Measurements from ENCODE around the gene ARHGEF4. TPM values are rescaled to one million over a fixed set of nuclear protein-coding genes. Genes with fewer than 3 reads are reported as not detected.
"Not testable (repeated sequence)": the region's sequence is repeated elsewhere in the genome, so short reads cannot be mapped to it uniquely, and the experiment has no call there.

The ARHGEF4 gene
- total RNA-seq, 1 donor from 2014 or later: 0.07 TPM

GRCh38 chr2:130883496-130883895 is 46.8 kb downstream of the ARHGEF4 start:
- no peak for DNase-seq
- Mint-ChIP-seq H3K27me3 (peaks cover 4% of the 10 kb centered on the region), H3K4me3 (no peak overlapping the region), H3K4me1 (no peaks in the 10 kb centered on the region), H3K9me3 (no peaks in the 10 kb centered on the region), H3K27ac (no peak overlapping the region), H3K36me3 (ENCODE audit: low read depth) (no peaks in the 10 kb centered on the region)
- intact Hi-C loops (cut with micrococcal nuclease): no loop called here

DNA sequence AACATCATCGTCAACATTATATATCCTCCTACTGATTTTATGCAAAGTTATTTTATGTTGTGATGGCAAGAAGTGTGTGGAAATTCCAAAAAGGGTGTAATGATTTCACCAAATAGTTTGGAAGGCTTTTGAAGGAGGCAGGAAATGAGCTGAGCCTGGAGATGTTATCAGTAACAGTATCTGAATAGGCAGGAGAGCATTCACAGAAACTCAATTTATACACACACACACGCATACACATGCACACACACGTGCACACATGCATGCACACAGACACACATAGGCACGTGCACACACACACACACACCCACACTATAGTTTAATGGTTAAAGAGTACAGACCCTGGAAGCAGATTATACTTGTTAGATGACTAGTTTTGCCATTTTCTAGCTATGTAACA is 47.3 kb downstream of the ARHGEF4 start:
- H3K4me3 Mint-ChIP-seq: no peak overlapping the region
- H3K4me1 Mint-ChIP-seq: no peaks in the 10 kb centered on the region
- no peak for DNase-seq
- H3K36me3 Mint-ChIP-seq (ENCODE audit: low read depth): no peaks in the 10 kb centered on the region
- no peaks in the 10 kb centered on the region for H3K9me3 Mint-ChIP-seq
- H3K27me3 Mint-ChIP-seq: peaks cover 5% of the 10 kb centered on the region
- intact Hi-C loops (cut with micrococcal nuclease): no loop called here
- H3K27ac Mint-ChIP-seq: no peak overlapping the region

GRCh38 chr2:130884503-130884902 is 47.8 kb downstream of the ARHGEF4 start:
- no peaks in the 10 kb centered on the region for H3K36me3 Mint-ChIP-seq (ENCODE audit: low read depth)
- no peak overlapping the region for H3K27ac Mint-ChIP-seq
- H3K9me3 Mint-ChIP-seq: no peaks in the 10 kb centered on the region
- H3K4me1 Mint-ChIP-seq: no peaks in the 10 kb centered on the region
- H3K27me3 Mint-ChIP-seq: peaks cover 7% of the 10 kb centered on the region
- H3K4me3 Mint-ChIP-seq: no peak overlapping the region
- no peak for DNase-seq
- intact Hi-C loops (cut with micrococcal nuclease): no loop called here

GRCh38 chr2:130887643-130888042 is 50.9 kb downstream of the ARHGEF4 start:
- H3K36me3 Mint-ChIP-seq (ENCODE audit: low read depth): no peaks in the 10 kb centered on the region
- no peaks in the 10 kb centered on the region for H3K9me3 Mint-ChIP-seq
- peaks cover 7% of the 10 kb centered on the region for H3K27me3 Mint-ChIP-seq
- no peak for DNase-seq
- H3K4me3 Mint-ChIP-seq: no peak overlapping the region
- H3K27ac Mint-ChIP-seq: no peak overlapping the region
- no peaks in the 10 kb centered on the region for H3K4me1 Mint-ChIP-seq
- intact Hi-C loops (cut with micrococcal nuclease): no loop called here

GRCh38 chr2:130890941-130891669 is 54.4 kb downstream of the ARHGEF4 start:
- no peaks in the 10 kb centered on the region for H3K36me3 Mint-ChIP-seq (ENCODE audit: low read depth)
- no peak overlapping the region for H3K27ac Mint-ChIP-seq
- H3K4me3 Mint-ChIP-seq: no peak overlapping the region
- peaks cover 12% of the 10 kb centered on the region for H3K27me3 Mint-ChIP-seq
- H3K9me3 Mint-ChIP-seq: no peaks in the 10 kb centered on the region
- no peaks in the 10 kb centered on the region for H3K4me1 Mint-ChIP-seq
- intact Hi-C loops (cut with micrococcal nuclease): no loop called here
- no peak for DNase-seq

GRCh38 chr2:130891966-130892365 is 55.3 kb downstream of the ARHGEF4 start:
- no peaks in the 10 kb centered on the region for H3K36me3 Mint-ChIP-seq (ENCODE audit: low read depth)
- H3K27ac Mint-ChIP-seq: no peak overlapping the region
- H3K27me3 Mint-ChIP-seq: peaks cover 12% of the 10 kb centered on the region
- no peak for DNase-seq
- intact Hi-C loops (cut with micrococcal nuclease): no loop called here
- H3K9me3 Mint-ChIP-seq: no peaks in the 10 kb centered on the region
- H3K4me1 Mint-ChIP-seq: no peaks in the 10 kb centered on the region
- no peak overlapping the region for H3K4me3 Mint-ChIP-seq

- intact Hi-C loops (cut with micrococcal nuclease): no loop called here
- Mint-ChIP-seq H3K4me1 (no peaks in the 10 kb centered on the region), H3K27me3 (peaks cover 10% of the 10 kb centered on the region), H3K9me3 (no peaks in the 10 kb centered on the region), H3K4me3 (no peak overlapping the region), H3K27ac (no peak overlapping the region), H3K36me3 (ENCODE audit: low read depth) (no peaks in the 10 kb centered on the region)
- DNase-seq: no peak
These were observed 56.4 kb downstream of the ARHGEF4 start for GRCh38 chr2:130892793-130893785.

DNA sequence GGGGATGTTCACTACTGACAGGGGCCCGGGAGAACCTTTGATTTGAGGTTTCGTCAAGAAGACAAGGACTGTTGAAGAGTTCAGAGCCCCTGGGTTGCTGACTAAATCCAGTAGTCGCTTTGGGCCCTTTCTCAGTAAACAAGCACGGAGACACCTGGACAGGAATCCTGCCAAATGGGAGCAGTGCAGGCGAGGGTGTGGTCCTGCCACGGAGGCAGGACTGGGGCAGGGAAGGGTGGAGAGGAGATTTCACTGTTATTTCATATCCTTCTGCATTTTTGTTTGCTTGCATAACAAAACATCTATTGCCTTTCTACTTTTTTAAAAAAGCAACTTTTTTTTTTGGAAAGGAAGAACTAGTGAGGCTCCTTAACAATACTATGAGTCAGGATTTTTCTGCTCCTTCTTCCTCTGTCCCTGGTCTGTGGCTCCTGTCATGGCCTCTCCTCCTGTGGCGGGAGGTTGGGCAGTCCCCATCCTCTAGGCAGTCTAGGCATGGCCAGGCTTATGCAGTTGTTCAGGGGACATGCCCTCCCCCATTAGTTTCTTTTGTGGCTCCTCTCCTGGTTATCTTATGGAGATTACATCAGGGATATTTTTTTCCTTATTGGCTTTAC is 57.7 kb downstream of the ARHGEF4 start:
- Mint-ChIP-seq H3K27ac (no peak overlapping the region), H3K9me3 (no peaks in the 10 kb centered on the region), H3K4me3 (no peak overlapping the region), H3K4me1 (no peaks in the 10 kb centered on the region), H3K27me3 (peaks cover 8% of the 10 kb centered on the region), H3K36me3 (ENCODE audit: low read depth) (no peaks in the 10 kb centered on the region)
- DNase-seq: no peak
- intact Hi-C loops (cut with micrococcal nuclease): no loop called here

DNA sequence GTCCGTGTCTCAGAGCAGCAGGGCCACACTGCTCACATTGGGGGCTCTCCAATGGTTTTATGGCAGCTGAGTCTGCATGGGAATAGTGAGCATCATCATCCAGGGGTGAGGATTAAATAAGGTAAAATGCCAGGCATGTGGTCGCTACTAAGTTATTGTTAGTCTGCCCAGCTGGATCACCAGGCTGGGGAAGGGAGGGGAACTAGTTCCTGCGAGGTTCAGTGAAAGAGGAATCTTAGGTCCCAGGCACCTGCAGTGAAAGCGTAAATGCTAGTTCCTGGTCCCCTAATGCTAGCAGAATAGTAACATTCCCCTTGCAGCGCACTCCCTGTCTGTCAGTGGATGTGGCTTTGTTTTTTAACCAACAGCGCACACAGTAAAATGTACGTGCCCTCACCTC is 60.1 kb downstream of the ARHGEF4 start:
- intact Hi-C loops (cut with micrococcal nuclease): no loop called here
- DNase-seq: no peak
- Mint-ChIP-seq H3K4me3 (no peak overlapping the region), H3K27ac (no peak overlapping the region), H3K4me1 (no peaks in the 10 kb centered on the region), H3K9me3 (no peaks in the 10 kb centered on the region), H3K27me3 (peaks cover 11% of the 10 kb centered on the region), H3K36me3 (ENCODE audit: low read depth) (no peaks in the 10 kb centered on the region)

DNA sequence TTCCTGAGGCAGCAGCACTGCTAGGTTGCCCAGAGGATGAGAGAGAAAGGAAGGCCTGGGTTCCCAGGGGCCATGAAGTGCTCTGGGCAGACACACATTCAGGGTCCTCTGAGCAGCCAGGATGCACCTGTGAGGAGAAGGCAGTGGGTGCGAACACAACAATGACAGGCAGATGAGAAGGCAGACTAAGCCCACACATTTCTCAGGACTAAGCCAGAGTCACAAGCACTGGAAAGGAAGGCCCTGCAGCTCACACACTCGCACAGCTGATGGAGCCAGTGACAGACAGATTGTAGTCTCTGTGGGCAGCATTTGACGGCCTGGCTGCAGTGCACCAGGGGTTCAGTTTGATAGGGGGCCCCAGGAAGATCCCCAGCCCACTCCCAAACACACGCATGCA is 61.8 kb downstream of the ARHGEF4 start:
- DNase-seq: no peak
- H3K36me3 Mint-ChIP-seq (ENCODE audit: low read depth): no peaks in the 10 kb centered on the region
- no peaks in the 10 kb centered on the region for H3K9me3 Mint-ChIP-seq
- H3K27me3 Mint-ChIP-seq: peaks cover 8% of the 10 kb centered on the region
- no peak overlapping the region for H3K27ac Mint-ChIP-seq
- intact Hi-C loops (cut with micrococcal nuclease): no loop called here
- H3K4me3 Mint-ChIP-seq: no peak overlapping the region
- no peaks in the 10 kb centered on the region for H3K4me1 Mint-ChIP-seq

DNA sequence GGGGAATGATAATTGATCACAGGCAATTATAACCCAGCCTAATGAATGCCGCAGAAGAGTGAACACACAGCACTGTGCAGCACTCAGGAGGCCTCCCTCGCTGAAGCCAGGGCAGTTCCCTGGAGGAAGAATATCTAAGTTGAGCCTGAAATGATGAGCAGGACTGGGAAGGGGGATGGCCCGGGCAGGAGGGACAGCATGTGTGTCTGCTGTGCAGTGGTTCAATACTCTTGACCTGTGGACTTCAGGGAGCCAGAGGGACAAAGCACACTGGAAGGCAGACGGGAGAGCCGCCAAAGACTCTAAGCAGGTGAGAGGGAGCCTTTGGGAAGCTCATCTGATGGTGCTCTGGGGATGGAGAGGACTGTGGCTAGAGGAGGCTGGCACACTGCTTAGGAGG is 62.6 kb downstream of the ARHGEF4 start:
- intact Hi-C loops (cut with micrococcal nuclease): no loop called here
- Mint-ChIP-seq H3K27me3 (peaks cover 8% of the 10 kb centered on the region), H3K4me1 (no peaks in the 10 kb centered on the region), H3K4me3 (no peak overlapping the region), H3K9me3 (no peaks in the 10 kb centered on the region), H3K36me3 (ENCODE audit: low read depth) (no peaks in the 10 kb centered on the region), H3K27ac (no peak overlapping the region)
- DNase-seq: no peak

DNA sequence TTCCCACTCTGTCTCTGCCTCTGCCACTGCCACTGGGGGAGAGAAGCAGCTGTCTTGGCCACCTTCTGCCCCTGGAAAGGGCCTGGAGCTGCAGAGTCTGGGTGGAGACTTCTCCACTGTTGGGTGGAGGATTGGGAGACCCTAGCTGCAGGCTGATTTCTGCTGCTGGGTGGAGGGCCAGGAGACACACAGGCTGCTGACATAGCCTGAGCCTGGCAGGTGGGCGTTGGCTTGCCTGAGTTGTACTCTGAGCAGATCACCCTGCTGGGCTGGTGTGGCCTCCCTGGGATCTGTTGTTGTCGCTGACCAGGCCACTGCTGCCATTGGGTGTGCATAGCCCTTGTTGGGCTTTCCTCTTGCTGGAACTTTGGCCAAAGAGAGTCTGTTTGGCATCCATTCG is 64.3 kb downstream of the ARHGEF4 start:
- Mint-ChIP-seq H3K27me3 (peaks cover 5% of the 10 kb centered on the region), H3K27ac (no peak overlapping the region), H3K4me3 (no peak overlapping the region), H3K4me1 (no peaks in the 10 kb centered on the region), H3K36me3 (ENCODE audit: low read depth) (no peaks in the 10 kb centered on the region), H3K9me3 (no peaks in the 10 kb centered on the region)
- no peak for DNase-seq
- intact Hi-C loops (cut with micrococcal nuclease): no loop called here

DNA sequence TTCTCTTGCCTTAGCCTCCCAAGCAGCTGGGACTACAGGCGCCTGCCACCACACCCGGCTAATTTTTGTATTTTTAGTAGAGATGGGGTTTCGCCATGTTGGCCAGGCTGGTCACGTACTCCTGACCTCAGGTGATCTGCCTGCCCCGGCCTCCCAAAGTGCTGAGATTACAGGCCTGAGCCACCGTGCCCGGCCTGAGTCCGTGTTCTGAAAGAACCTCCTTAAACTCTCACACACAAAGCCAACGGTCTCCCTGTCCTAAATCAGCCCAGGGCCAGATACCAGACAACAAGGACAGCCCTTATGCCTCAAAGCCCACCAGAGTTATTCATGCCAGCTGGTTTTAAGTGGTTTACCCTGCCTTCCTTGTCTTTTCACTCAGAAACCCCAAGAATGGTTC is 64.9 kb downstream of the ARHGEF4 start:
- H3K27me3 Mint-ChIP-seq; DNase-seq; H3K4me1 Mint-ChIP-seq; H3K27ac Mint-ChIP-seq; H3K36me3 Mint-ChIP-seq (ENCODE audit: low read depth); intact Hi-C loops (cut with micrococcal nuclease); H3K9me3 Mint-ChIP-seq; H3K4me3 Mint-ChIP-seq: not testable (repeated sequence)

GRCh38 chr2:130908832-130909231 is 72.1 kb downstream of the ARHGEF4 start:
- no peak overlapping the region for H3K27ac Mint-ChIP-seq
- no peak for DNase-seq
- H3K4me3 Mint-ChIP-seq: no peak overlapping the region
- no peaks in the 10 kb centered on the region for H3K36me3 Mint-ChIP-seq (ENCODE audit: low read depth)
- H3K27me3 Mint-ChIP-seq: peaks cover 2% of the 10 kb centered on the region
- intact Hi-C loops (cut with micrococcal nuclease): no loop called here
- H3K9me3 Mint-ChIP-seq: peaks cover 5% of the 10 kb centered on the region
- no peaks in the 10 kb centered on the region for H3K4me1 Mint-ChIP-seq

Measured in activated CD4-positive, alpha-beta T cell treated with anti-CD3 and anti-CD28 coated beads, Interleukin-2, amount 10 ng/mL, durations not matched to agents 24 days and 14 days (primary cell).